ENCODE measurements around the gene SRPX2.
A peak's percentile ranks its signal among the peaks of the same experiment; 100 is the strongest.

The SRPX2 gene

GRCh38 chrX:100652266-100652665, 8.3 kb downstream of the SRPX2 start:
- no peak for DNase-seq

GRCh38 chrX:100654261-100654660, 10.3 kb downstream of the SRPX2 start:
- DNase-seq: no peak

- no peak for DNase-seq
Observed at GRCh38 chrX:100658941-100659381, 15.0 kb downstream of the SRPX2 start.

GRCh38 chrX:100659431-100660137, 15.6 kb downstream of the SRPX2 start:
- DNase-seq: no peak

GRCh38 chrX:100662170-100662569, 18.2 kb downstream of the SRPX2 start:
- DNase-seq: no peak

- no peak for DNase-seq
Observed at GRCh38 chrX:100662796-100663195, 18.8 kb downstream of the SRPX2 start.

GRCh38 chrX:100663642-100664041, 19.6 kb downstream of the SRPX2 start:
- DNase-seq: no peak

- DNase-seq: no peak
Observed at GRCh38 chrX:100672966-100673365, 29.0 kb downstream of the SRPX2 start.

- no peak for DNase-seq
Observed at GRCh38 chrX:100673397-100673953, 29.5 kb downstream of the SRPX2 start.

GRCh38 chrX:100674705-100675104, 30.7 kb downstream of the SRPX2 start:
- no peak for DNase-seq

GRCh38 chrX:100677611-100678181, 33.7 kb downstream of the SRPX2 start:
- DNase-seq: no peak

GRCh38 chrX:100680756-100681155, 36.8 kb downstream of the SRPX2 start:
- DNase-seq: no peak

- DNase-seq: no peak
Observed at GRCh38 chrX:100681599-100681998, 37.6 kb downstream of the SRPX2 start.

- no peak for DNase-seq
Observed at GRCh38 chrX:100682939-100683338, 38.9 kb downstream of the SRPX2 start.

- DNase-seq: peak; percentile 47
Observed at GRCh38 chrX:100685284-100685996, 41.4 kb downstream of the SRPX2 start.

GRCh38 chrX:100685997-100686305, 42.0 kb downstream of the SRPX2 start:
- no peak for DNase-seq

- DNase-seq: no peak
Observed at GRCh38 chrX:100687128-100687527, 43.1 kb downstream of the SRPX2 start.

GRCh38 chrX:100687546-100687945, 43.5 kb downstream of the SRPX2 start:
- no peak for DNase-seq

- no peak for DNase-seq
Observed at GRCh38 chrX:100695302-100695701, 51.3 kb downstream of the SRPX2 start.

- no peak for DNase-seq
Observed at GRCh38 chrX:100695991-100696390, 52.0 kb downstream of the SRPX2 start.

GRCh38 chrX:100696699-100697351, 52.8 kb downstream of the SRPX2 start:
- no peak for DNase-seq

- no peak for DNase-seq
Observed at GRCh38 chrX:100698551-100698950, 54.6 kb downstream of the SRPX2 start.

GRCh38 chrX:100700809-100701208, 56.8 kb downstream of the SRPX2 start:
- DNase-seq: no peak
